Measurements from ENCODE around the gene NPAS3.

DNA sequence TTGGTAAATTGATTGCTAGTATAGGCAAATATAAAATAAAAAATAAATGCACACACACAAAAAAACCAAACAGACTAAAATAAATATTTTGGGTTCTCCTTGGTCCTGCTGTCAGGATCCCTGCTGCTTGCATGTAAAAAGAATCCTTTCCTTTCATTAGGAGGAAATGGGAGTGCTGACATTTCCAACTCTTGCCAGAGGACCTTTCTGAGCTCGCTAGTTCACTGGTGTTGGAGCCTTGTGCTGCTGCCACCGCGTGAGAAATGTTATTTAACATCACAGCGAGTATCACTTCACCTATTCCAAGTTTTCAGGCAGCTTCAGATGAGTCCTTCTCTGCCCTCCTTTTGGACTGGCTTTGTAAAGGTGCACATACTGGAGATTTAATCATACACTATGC, 358.9 kb downstream of the NPAS3 start:
- TF ChIP-seq POLR2AphosphoS5 (IDR thresholded peaks at IDR 0.05) = no peak
- no peak for TF ChIP-seq CTCF (IDR thresholded peaks at IDR 0.05)
- no peak for TF ChIP-seq POLR2A (IDR thresholded peaks at IDR 0.05)

All from breast epithelium (tissue), 3 donors.